HG02840 (cell line): Measurements from ENCODE around the gene MET.

Source experiments
- ATAC-seq: cut with Tn5 transposase; IDR thresholded peaks from one replicate; pipeline ENCODE4 v1.9.1; 2021; ENCODE audit warnings: mild to moderate bottlenecking, moderate library complexity, moderate number of reproducible peaks; ENCODE audit not compliant: unreplicated experiment, low FRiP score

Gene MET

GRCh38 chr7:116834815-116835504 is 163.0 kb downstream of the MET start:
- ATAC-seq = no peak

DNA sequence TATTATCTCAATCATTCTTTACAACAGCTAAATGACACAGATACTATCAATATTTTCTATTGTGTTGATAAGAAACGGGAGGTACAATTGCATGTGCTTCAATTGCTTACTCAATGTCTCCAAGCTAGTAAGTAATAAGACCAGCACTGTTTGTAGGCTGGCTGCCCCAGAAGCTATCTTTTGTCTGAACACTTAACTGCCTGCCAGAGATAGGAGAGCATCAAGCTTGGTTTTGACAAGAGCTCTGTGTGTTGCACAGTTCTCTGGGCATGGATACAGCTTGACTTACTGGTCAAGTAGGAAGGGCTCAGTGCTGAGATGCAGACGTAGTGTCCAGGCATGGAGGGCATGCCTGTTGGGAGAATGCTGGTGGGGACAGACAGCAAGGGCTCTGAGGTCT is 164.1 kb downstream of the MET start:
- no peak for ATAC-seq

DNA sequence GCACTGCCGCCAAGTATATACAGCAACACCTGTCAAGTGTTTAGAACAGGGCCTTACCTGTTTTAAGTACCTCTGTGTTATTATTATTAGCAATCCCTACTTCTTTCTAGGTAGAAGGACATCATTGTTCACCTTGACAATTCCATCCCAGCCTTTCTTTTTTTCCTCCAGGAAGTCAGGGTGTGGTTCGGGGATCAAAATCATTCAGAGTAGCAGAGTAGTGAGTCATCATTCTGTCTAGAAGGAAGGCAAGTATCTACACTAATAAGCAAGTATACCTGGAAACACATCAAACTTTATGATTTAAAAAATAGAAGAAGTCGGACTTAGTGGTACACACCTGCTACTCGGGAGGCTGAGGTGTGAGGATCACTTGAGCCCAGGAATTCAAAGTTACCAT is 164.9 kb downstream of the MET start:
- no peak for ATAC-seq

DNA sequence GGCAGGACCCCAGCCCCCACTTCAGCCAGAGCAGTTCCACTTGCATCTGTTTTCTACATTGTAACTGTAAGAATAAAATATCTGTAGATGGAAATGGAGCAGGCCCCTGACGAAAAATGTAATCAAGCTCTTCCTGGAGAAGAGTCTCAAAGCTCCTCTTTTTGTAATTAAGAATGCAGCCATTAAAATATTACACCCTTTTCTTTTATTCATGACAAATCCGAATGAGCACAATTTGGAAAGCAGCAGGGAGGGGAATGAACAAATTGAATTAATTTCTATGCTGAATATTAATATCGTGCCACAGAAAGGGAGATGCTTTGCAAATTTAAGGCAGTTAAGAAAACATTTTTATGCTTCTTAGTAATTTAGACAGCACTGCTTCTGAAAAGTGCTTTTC is 165.6 kb downstream of the MET start:
- no peak for ATAC-seq

DNA sequence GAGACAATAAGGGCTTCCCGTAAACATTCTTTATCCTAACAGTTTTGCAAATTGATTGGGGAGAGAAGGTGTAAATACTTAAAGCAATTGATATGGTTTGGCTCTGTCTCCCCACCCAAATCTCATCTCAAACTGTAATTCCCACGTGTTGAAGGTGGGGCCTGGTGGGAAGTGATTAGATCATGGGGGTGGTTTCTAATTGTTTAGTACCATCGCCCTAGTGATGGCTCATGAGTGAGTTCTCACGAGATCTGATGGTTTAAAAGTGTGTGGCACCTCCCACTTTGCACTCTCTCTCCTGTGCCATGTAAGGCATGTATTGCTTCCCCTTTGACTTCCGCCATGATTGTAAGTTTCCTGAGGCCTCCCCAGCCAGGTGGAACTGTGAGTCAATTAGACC is 168.3 kb downstream of the MET start:
- no peak for ATAC-seq

DNA sequence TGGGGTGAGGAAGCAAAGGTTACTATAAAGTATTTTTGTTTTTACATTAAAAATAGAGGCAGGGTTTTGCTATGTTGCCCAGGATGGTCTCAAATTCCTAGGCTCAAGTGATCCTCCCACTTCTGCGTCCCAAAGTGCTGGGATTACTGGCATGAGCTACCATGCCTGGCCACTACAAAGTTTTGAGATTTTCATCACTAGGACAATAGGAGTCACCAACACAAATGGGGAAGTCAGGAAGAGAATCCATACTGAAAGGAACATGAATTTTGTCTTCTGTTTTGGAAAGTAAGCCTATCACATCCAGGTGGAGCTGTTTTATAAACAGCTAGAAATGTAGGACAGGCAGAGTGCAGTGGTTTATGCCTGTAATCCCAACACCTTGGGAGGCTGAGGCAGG is 170.4 kb downstream of the MET start:
- no peak for ATAC-seq

DNA sequence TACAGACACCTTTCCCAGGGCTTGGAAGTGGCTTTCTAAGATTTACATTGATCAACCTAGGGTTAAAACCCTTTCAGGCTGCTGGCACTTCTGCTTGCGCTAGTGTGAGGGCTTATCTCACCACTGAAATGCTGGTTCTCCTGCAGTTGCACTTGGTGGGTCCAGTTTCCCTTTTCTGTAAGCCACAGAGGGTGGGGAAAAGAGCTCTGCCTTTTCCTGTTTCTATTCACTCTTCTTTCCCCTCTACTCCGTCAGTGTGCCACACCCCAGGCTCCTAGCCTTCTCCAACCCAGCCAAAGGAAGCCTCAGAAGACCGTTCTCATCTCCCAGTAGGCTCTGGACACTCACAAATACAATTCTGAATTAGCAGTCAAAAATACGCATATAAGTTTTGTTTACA is 171.4 kb downstream of the MET start:
- no peak for ATAC-seq
